H1 (cell line): ENCODE results near the gene MAGEC2. TPM values are rescaled to one million over a fixed set of nuclear protein-coding genes. Genes with fewer than 3 reads are reported as not detected.

Experiments used
- BACH1 ChIP-seq: IDR thresholded peaks from 2 replicates; pipeline ENCODE4 v1.6.1; 2012; ENCODE audit warnings: low read length, improper control_type of control experiment
- BRCA1 ChIP-seq: IDR thresholded peaks from 2 replicates; pipeline ENCODE4 v1.6.1; 2012; ENCODE audit warnings: low read depth, low read length, improper control_type of control experiment
- CHD1 ChIP-seq: IDR thresholded peaks from 2 replicates; pipeline ENCODE4 v1.6.1; 2012; ENCODE audit warnings: low read depth, low read length, improper control_type of control experiment
- EP300 ChIP-seq, 2 experiments: IDR thresholded peaks; 1 replicate in 1 of 2; 2 replicates in 1 of 2; pipeline ENCODE4 v1.6.1; 2011 to 2012; ENCODE audit warnings: low read depth in 2 of 2, low read length in 2 of 2, mild to moderate bottlenecking in 2 of 2, borderline replicate concordance in 1 of 2, inconsistent platforms in 1 of 2, moderate library complexity in 1 of 2
- GABPA ChIP-seq: IDR thresholded peaks from 2 replicates; pipeline ENCODE4 v1.6.1; 2011; ENCODE audit warnings: mild to moderate bottlenecking, low read length, moderate library complexity, borderline replicate concordance; ENCODE audit not compliant: insufficient read depth
- JUND ChIP-seq: IDR thresholded peaks from 2 replicates; pipeline ENCODE4 v1.6.1; 2011; ENCODE audit warnings: mild to moderate bottlenecking, improper control_type of control experiment, low read length
- KDM1A ChIP-seq: fragments of 200-600, 300-600 bp; sonication (generic); IDR thresholded peaks from 2 replicates; pipeline ENCODE4 v1.7.1; 2016; ENCODE audit warnings: mild to moderate bottlenecking, low read length, borderline replicate concordance
- PHF8 ChIP-seq: fragments of 200-600 bp; sonication (generic); conservative IDR thresholded peaks from 2 replicates; pipeline ENCODE4 v1.7.1; 2012; ENCODE audit warnings: low read depth, mild to moderate bottlenecking, inconsistent platforms, low read length, moderate library complexity
- POU5F1 ChIP-seq: IDR thresholded peaks from 2 replicates; pipeline ENCODE4 v1.6.1; 2011; ENCODE audit warnings: low read depth, mild to moderate bottlenecking, low read length, moderate library complexity
- RNF2 ChIP-seq: fragments of 200-900, 300-1000 bp; sonication (generic); IDR thresholded peaks from 2 replicates; pipeline ENCODE4 v1.7.1; 2016; ENCODE audit warnings: borderline replicate concordance, low read depth, mild to moderate bottlenecking, antibody characterized with exemption, low read length; ENCODE audit not compliant: poor library complexity, severe bottlenecking; ENCODE audit errors: missing control alignments
- RXRA ChIP-seq: IDR thresholded peaks from 2 replicates; pipeline ENCODE4 v1.6.1; 2011; ENCODE audit warnings: low read depth, mild to moderate bottlenecking, low read length, moderate library complexity; ENCODE audit not compliant: insufficient read depth
- SIN3A ChIP-seq, 2 experiments: IDR thresholded peaks in 1 of 2; conservative IDR thresholded peaks in 1 of 2; 2 replicates each; pipeline ENCODE4 v1.6.1; 2011 to 2012; ENCODE audit warnings: low read length in 2 of 2, improper control_type of control experiment in 1 of 2, low read depth in 1 of 2, mild to moderate bottlenecking in 1 of 2
- SIRT6 ChIP-seq: IDR thresholded peaks from one replicate; pipeline ENCODE4 v1.7.1; 2012; ENCODE audit warnings: low read length, inconsistent platforms
- SP1 ChIP-seq: IDR thresholded peaks from 2 replicates; pipeline ENCODE4 v1.6.1; 2011; ENCODE audit warnings: low read depth, low read length
- SRF ChIP-seq: IDR thresholded peaks from 2 replicates; pipeline ENCODE4 v1.6.1; 2011; ENCODE audit warnings: mild to moderate bottlenecking, low read depth, low read length, moderate library complexity
- SUZ12 ChIP-seq: fragments of 200-600 bp; sonication (generic); IDR thresholded peaks from 2 replicates; pipeline ENCODE4 v1.6.1; 2012; ENCODE audit warnings: mild to moderate bottlenecking, inconsistent platforms, low read length, moderate library complexity, mixed read lengths
- TEAD4 ChIP-seq: IDR thresholded peaks from 2 replicates; pipeline ENCODE4 v1.6.1; 2012; ENCODE audit warnings: low read depth, low read length, inconsistent platforms, mixed read lengths
- polyA plus RNA-seq, 7 experiments: library from polyadenylated mRNA; depleted of rRNA in 3 of 7; stranded (reverse) in 5 of 7; unstranded in 2 of 7; fragments of >200 nt in 5 of 7; fragments of 200-250 nt in 2 of 7; gene quantifications; 1 replicate in 5 of 7; 2 replicates in 1 of 7; 4 replicates in 1 of 7; pipeline versions ENCODE4 v1.2.1 to v1.2.3, GENCODE V29; 2011 to 2013; ENCODE audit warnings: missing spikeins in 2 of 7, mixed read lengths in 2 of 7
- total RNA-seq: library from RNA; stranded (reverse); fragmentation: NEBNext Ultra II Directional; extraction: Animal tissue kit (Norgen Biotek cat#: 25700); gene quantifications from 2 replicates; pipeline ENCODE4 v1.2.1, GENCODE V29; 2021
- TF ChIP-seq, protein P1 (sequence below): IDR thresholded peaks from 2 replicates; pipeline ENCODE4 v1.6.1; 2012; ENCODE audit warnings: inconsistent platforms
- TF ChIP-seq, protein P2 (sequence below): IDR thresholded peaks from 2 replicates; pipeline ENCODE4 v1.6.1; 2012; ENCODE audit warnings: inconsistent platforms

The MAGEC2 gene
- total and polyA plus RNA-seq, 2 of the 8 experiments (the other 6 are each of a cell fraction or from before 2014, with no cell fraction given): not detected

DNA sequence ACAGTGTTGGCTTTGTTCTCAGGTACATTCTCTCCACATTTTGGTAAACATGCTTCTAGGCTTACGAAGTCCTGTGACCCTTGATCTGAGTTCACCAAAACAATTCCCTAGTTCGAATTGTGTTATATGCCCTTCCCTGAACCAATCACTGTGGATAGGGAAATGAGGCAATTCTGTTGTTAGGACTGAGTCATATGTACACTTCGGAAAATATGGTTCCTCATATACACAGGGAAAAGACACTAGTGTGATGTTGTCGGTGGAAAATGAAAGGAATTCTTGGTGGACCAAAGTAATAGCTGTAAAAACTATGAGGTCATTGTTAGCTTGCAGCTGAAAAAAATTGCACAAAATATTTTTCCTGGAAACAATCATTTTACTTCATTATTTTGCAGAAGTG is 46.6 kb upstream of the MAGEC2 start (continued):
- no peak for TF ChIP-seq TEAD4
- no peak for TF ChIP-seq SP1
- no peak for TF ChIP-seq EP300 (IDR thresholded peaks at IDR 0.05; ENCODE audit: borderline replicate concordance in 1 of 2, low read depth in 2 of 2, low read length in 2 of 2)
- TF ChIP-seq SIRT6: no peak
- no peak for TF ChIP-seq RXRA
- TF ChIP-seq JUND: no peak
- no peak for TF ChIP-seq POU5F1
- TF ChIP-seq SUZ12: no peak
- no peak for TF ChIP-seq GABPA
- TF ChIP-seq PHF8: no peak
- no peak for TF ChIP-seq KDM1A
- no peak for TF ChIP-seq SRF
- TF ChIP-seq RNF2: no peak
- no peak for TF ChIP-seq BACH1
- no peak for TF ChIP-seq SIN3A (conservative IDR thresholded peaks at IDR 0.05 in 1 of 2, IDR thresholded peaks at IDR 0.05 in 1 of 2; ENCODE audit: low read depth in 1 of 2, low read length in 2 of 2)
- TF ChIP-seq CHD1: no peak
- TF ChIP-seq, protein P1, sequence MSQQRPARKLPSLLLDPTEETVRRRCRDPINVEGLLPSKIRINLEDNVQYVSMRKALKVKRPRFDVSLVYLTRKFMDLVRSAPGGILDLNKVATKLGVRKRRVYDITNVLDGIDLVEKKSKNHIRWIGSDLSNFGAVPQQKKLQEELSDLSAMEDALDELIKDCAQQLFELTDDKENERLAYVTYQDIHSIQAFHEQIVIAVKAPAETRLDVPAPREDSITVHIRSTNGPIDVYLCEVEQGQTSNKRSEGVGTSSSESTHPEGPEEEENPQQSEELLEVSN: no peak
- TF ChIP-seq, protein P2, sequence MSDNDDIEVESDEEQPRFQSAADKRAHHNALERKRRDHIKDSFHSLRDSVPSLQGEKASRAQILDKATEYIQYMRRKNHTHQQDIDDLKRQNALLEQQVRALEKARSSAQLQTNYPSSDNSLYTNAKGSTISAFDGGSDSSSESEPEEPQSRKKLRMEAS: no peak
- no peak for TF ChIP-seq BRCA1
